BJ (cell line): ENCODE results near the gene ESRRA. TPM values are rescaled to one million over a fixed set of nuclear protein-coding genes. Genes with fewer than 3 reads are reported as not detected.

ENCODE experiments used
- CTCF ChIA-PET: fragments of 350-600 bp; formaldehyde crosslinking; extraction: SDS; loops from one replicate; lab custom pipeline; 2021; ENCODE audit warnings: antibody characterized with exemption, inconsistent platforms; lab: Yijun Ruan, JAX
- POLR2A ChIA-PET: fragments of 300-600 bp; sonication (Branson Sonifier 250); formaldehyde crosslinking; extraction: SDS; loops from one replicate; lab custom pipeline; 2021; ENCODE audit warnings: antibody characterized with exemption; lab: Charles Lee
- DNase-seq: peaks from one replicate; pipeline ENCODE4 v3.0.0-alpha.2; 2011; ENCODE audit warnings: low read depth
- H3K27me3 ChIP-seq: 2 replicates; pipeline ENCODE4 v1.6.0; 2011; ENCODE audit warnings: low read length; ENCODE audit not compliant: control insufficient read depth, insufficient read depth
- H3K36me3 ChIP-seq: 2 replicates; pipeline ENCODE4 v1.5.1; 2011; ENCODE audit warnings: low read length; ENCODE audit not compliant: control insufficient read depth, insufficient read depth
- H3K4me3 ChIP-seq: 2 replicates; pipeline ENCODE4 v1.5.1; 2011; ENCODE audit warnings: low read depth, mild to moderate bottlenecking, control low read depth, low read length
- CTCF ChIP-seq: IDR thresholded peaks from 2 replicates; pipeline ENCODE4 v1.5.1; 2011; ENCODE audit warnings: low read depth, mild to moderate bottlenecking, control low read depth, inconsistent platforms, low read length, moderate library complexity; ENCODE audit not compliant: insufficient read depth
- polyA plus RNA-seq: library from polyadenylated mRNA; depleted of rRNA; stranded (reverse); fragments of >200 nt; gene quantifications from 2 replicates; pipeline ENCODE4 v1.2.3, GENCODE V29; 2011; rRNA removed
- small RNA-seq: library from RNA; depleted of rRNA; stranded (forward); fragments of <200 nt; gene quantifications from one replicate; pipeline ENCODE3, GENCODE V24; 2012; ENCODE audit warnings: low replicate concordance, low read depth; ENCODE audit not compliant: insufficient read length

Gene ESRRA
- polyA plus RNA-seq, 1 experiment = 17.4 TPM

- peaks cover 30% of the 10 kb centered on the region for H3K36me3 ChIP-seq
- H3K4me3 ChIP-seq = no peak overlapping the region
- TF ChIP-seq CTCF = no peak
- CTCF ChIA-PET = interaction anchor here (1.2 kb wide), 1 partner anchor 13 kb away, joined by 3 read pairs; no protein-coding TSS in a partner anchor
- H3K27me3 ChIP-seq = no peaks in the 10 kb centered on the region
- POLR2A ChIA-PET = no interaction called here
- DNase-seq = no peak
These were observed 59.1 kb downstream of the ESRRA start for GRCh38 chr11:64364435-64364834.

- TF ChIP-seq CTCF = no peak
- H3K36me3 ChIP-seq = peaks cover 33% of the 10 kb centered on the region
- no peaks in the 10 kb centered on the region for H3K27me3 ChIP-seq
- DNase-seq = no peak
- POLR2A ChIA-PET = no interaction called here
- H3K4me3 ChIP-seq = no peak overlapping the region
- CTCF ChIA-PET = interaction anchor here (1.2 kb wide), 1 partner anchor 13 kb away, joined by 3 read pairs; no protein-coding TSS in a partner anchor
These were observed 59.6 kb downstream of the ESRRA start for GRCh38 chr11:64364911-64365310.

Small RNA genes within 50 kb of the gene (small RNA-seq; reads per million reads assigned to genes)
- gene MIR7155 (not detected), gene RF00019 (not detected)

Other genes with a start within 250 kb of the ESRRA start
- 11.7 and 12.4 TPM in 2 replicates for gene MACROD1, start 139.4 kb upstream of the ESRRA start, polyA plus RNA-seq
- gene STIP1, start 119.4 kb upstream of the ESRRA start, polyA plus RNA-seq = 139 and 150 TPM in 2 replicates
- 0.83 and 1.9 TPM in 2 replicates for gene FERMT3, start 98.8 kb upstream of the ESRRA start, polyA plus RNA-seq
- gene TRPT1, start 79.3 kb upstream of the ESRRA start, polyA plus RNA-seq = 30.7 and 53.1 TPM in 2 replicates
- gene NUDT22, start 79.2 kb upstream of the ESRRA start, polyA plus RNA-seq = 40.5 and 51.2 TPM in 2 replicates
- 23.5 and 42.1 TPM in 2 replicates for gene DNAJC4, start 75.0 kb upstream of the ESRRA start, polyA plus RNA-seq
- gene VEGFB, start 70.9 kb upstream of the ESRRA start, polyA plus RNA-seq = 10.2 and 13.2 TPM in 2 replicates
- gene FKBP2, start 64.4 kb upstream of the ESRRA start, polyA plus RNA-seq = 65.6 and 76.2 TPM in 2 replicates
- 174 and 283 TPM in 2 replicates for gene PPP1R14B, start 58.6 kb upstream of the ESRRA start, polyA plus RNA-seq
- 17.9 and 30.2 TPM in 2 replicates for gene PLCB3, start 54.0 kb upstream of the ESRRA start, polyA plus RNA-seq
- 62.3 and 85.3 TPM in 2 replicates for gene BAD, start 20.9 kb upstream of the ESRRA start, polyA plus RNA-seq
- gene GPR137, start 19.7 kb upstream of the ESRRA start, polyA plus RNA-seq = 22.6 and 33.7 TPM in 2 replicates
- 0.05 TPM in 1 of 2 replicates, not detected in the other for gene KCNK4, start 14.2 kb upstream of the ESRRA start, polyA plus RNA-seq
- not detected in 2 replicates for gene CATSPERZ, start 5.2 kb upstream of the ESRRA start, polyA plus RNA-seq
- 154 and 189 TPM in 2 replicates for gene TRMT112, start 12.0 kb downstream of the ESRRA start, polyA plus RNA-seq
- gene PRDX5, start 12.6 kb downstream of the ESRRA start, polyA plus RNA-seq = 398 and 468 TPM in 2 replicates
- 0.49 and 0.66 TPM in 2 replicates for gene CCDC88B, start 34.7 kb downstream of the ESRRA start, polyA plus RNA-seq
- gene RPS6KA4, start 53.6 kb downstream of the ESRRA start, polyA plus RNA-seq = 22.9 and 33.8 TPM in 2 replicates